ENCODE measurements around the gene TMEM179B. TPM values are rescaled to one million over a fixed set of nuclear protein-coding genes. Genes with fewer than 3 reads are reported as not detected.

TMEM179B gene
- total and polyA plus RNA-seq, 9 of the 15 experiments (the other 6 are each of a cell fraction or from before 2014, with no cell fraction given) = 27.7 to 105 (median 37.0) TPM

DNA sequence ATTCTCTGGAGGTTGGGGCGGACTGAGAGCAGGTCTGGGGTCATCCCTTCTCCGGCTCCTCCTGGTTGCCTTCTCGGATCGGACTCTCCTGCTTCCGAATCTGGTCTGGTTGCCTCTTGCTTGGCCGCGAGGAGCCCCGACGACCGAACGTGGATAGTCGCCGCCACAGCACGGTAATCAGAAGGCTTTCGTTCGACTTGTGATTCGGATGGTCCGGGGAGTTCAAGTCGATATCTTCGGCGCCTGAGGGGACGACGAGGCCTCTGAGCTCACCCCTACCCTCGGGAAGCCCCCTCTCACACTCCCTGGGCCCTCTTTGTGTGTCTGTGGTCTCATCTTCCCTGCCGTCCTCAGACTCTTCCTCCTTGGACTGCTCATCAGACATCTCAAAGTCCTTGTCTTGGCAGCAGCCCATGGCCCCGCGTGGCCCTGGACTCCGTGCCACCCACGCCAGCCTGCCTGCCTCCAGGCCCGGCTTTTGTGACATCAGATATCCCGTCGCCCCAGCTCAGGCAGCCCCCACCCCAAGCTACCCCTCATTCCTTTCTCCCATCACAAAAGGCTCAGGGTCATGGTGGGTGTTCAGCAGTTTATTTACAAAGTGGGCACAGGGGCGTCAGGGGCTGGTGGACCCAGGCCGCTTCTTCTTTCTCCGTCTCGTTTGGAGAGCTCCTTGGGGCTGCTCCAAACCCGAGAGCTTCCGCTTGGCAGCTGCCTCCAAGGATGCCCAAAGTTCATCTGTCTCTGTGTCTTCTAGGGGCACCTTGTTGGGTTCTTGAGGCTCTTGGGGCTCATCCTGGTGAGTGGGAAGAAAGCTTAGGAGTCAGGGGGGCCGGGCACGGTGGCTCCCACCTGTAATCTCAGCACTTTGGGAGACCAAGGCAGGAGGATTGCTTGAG is 45.4 kb downstream of the TMEM179B start, which contains the start of gene TEX54 (continued):
- TF ChIP-seq ZBTB8A (IDR thresholded peaks at IDR 0.05; ENCODE audit: partially characterized antibody) = no peak
- no peak for TF ChIP-seq FUS (optimal IDR thresholded peaks at IDR 0.05; ENCODE audit: low read depth, low read length)
- TF ChIP-seq, protein P1, sequence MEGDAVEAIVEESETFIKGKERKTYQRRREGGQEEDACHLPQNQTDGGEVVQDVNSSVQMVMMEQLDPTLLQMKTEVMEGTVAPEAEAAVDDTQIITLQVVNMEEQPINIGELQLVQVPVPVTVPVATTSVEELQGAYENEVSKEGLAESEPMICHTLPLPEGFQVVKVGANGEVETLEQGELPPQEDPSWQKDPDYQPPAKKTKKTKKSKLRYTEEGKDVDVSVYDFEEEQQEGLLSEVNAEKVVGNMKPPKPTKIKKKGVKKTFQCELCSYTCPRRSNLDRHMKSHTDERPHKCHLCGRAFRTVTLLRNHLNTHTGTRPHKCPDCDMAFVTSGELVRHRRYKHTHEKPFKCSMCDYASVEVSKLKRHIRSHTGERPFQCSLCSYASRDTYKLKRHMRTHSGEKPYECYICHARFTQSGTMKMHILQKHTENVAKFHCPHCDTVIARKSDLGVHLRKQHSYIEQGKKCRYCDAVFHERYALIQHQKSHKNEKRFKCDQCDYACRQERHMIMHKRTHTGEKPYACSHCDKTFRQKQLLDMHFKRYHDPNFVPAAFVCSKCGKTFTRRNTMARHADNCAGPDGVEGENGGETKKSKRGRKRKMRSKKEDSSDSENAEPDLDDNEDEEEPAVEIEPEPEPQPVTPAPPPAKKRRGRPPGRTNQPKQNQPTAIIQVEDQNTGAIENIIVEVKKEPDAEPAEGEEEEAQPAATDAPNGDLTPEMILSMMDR (IDR thresholded peaks at IDR 0.05 in 2 of 3, conservative IDR thresholded peaks at IDR 0.05 in 1 of 3; ENCODE audit: insufficient read depth in 2 of 3, low read depth in 1 of 3, low read length in 3 of 3) = no peak
- peak; percentile 33 for TF ChIP-seq POLR2B (IDR thresholded peaks at IDR 0.05; ENCODE audit: low read depth, partially characterized antibody)
- peak; percentile 12; the same call in 1 of the 2 replicates for TF ChIP-seq SUPT5H (IDR thresholded peaks at IDR 0.05)
- TF ChIP-seq WHSC1 (IDR thresholded peaks at IDR 0.05; ENCODE audit: low read length) = no peak
- no peak for TF ChIP-seq ZNF324 (CRISPR knock-in tag; IDR thresholded peaks at IDR 0.05)
- TF ChIP-seq XRCC5 (IDR thresholded peaks at IDR 0.05; ENCODE audit: low read depth, low read length) = 0 out of 2 replicates have a peak, but pooled peaks have one; percentile 26
- TF ChIP-seq FOSL1 (tag; conservative IDR thresholded peaks at IDR 0.05) = 0 out of 2 replicates have a peak, but pooled peaks have one; percentile 12
- peak in 1 of 2 experiments; percentile 13; a peak in 2 of 4 replicates for TF ChIP-seq SIN3A (IDR thresholded peaks at IDR 0.05; ENCODE audit: borderline replicate concordance in 2 of 2, control insufficient read depth in 1 of 2, low read depth in 2 of 2, low read length in 2 of 2)
- TF ChIP-seq RBBP5 (IDR thresholded peaks at IDR 0.05; ENCODE audit: borderline replicate concordance, insufficient read depth, low read length, poor library complexity, severe bottlenecking) = peak; percentile 69
- TF ChIP-seq, protein P2, sequence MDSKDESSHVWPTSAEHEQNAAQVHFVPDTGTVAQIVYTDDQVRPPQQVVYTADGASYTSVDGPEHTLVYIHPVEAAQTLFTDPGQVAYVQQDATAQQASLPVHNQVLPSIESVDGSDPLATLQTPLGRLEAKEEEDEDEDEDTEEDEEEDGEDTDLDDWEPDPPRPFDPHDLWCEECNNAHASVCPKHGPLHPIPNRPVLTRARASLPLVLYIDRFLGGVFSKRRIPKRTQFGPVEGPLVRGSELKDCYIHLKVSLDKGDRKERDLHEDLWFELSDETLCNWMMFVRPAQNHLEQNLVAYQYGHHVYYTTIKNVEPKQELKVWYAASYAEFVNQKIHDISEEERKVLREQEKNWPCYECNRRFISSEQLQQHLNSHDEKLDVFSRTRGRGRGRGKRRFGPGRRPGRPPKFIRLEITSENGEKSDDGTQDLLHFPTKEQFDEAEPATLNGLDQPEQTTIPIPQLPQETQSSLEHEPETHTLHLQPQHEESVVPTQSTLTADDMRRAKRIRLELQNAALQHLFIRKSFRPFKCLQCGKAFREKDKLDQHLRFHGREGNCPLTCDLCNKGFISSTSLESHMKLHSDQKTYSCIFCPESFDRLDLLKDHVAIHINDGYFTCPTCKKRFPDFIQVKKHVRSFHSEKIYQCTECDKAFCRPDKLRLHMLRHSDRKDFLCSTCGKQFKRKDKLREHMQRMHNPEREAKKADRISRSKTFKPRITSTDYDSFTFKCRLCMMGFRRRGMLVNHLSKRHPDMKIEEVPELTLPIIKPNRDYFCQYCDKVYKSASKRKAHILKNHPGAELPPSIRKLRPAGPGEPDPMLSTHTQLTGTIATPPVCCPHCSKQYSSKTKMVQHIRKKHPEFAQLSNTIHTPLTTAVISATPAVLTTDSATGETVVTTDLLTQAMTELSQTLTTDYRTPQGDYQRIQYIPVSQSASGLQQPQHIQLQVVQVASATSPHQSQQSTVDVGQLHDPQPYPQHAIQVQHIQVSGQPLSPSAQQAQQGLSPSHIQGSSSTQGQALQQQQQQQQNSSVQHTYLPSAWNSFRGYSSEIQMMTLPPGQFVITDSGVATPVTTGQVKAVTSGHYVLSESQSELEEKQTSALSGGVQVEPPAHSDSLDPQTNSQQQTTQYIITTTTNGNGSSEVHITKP (IDR thresholded peaks at IDR 0.05; ENCODE audit: partially characterized antibody) = peak; percentile 47
- TF ChIP-seq, protein P3, sequence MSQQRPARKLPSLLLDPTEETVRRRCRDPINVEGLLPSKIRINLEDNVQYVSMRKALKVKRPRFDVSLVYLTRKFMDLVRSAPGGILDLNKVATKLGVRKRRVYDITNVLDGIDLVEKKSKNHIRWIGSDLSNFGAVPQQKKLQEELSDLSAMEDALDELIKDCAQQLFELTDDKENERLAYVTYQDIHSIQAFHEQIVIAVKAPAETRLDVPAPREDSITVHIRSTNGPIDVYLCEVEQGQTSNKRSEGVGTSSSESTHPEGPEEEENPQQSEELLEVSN (IDR thresholded peaks at IDR 0.05; ENCODE audit: borderline replicate concordance in 1 of 2, extremely low read depth in 1 of 2, insufficient read depth in 1 of 2, insufficient read length in 1 of 2, low read depth in 1 of 2, low read length in 1 of 2, poor library complexity in 1 of 2, severe bottlenecking in 1 of 2) = peak in 1 of 2 experiments; percentile 32
- no peak for TF ChIP-seq NEUROD1 (IDR thresholded peaks at IDR 0.05; ENCODE audit: borderline replicate concordance, low read depth, low read length, partially characterized antibody)
- TF ChIP-seq ZNF76 (CRISPR knock-in tag; IDR thresholded peaks at IDR 0.05; ENCODE audit: borderline replicate concordance) = no peak
- TF ChIP-seq TEAD1 (CRISPR knock-in tag; IDR thresholded peaks at IDR 0.05) = peak in 1 of 2 experiments; percentile 70; a peak in 1 of 4 replicates
- TF ChIP-seq ZNF41 (CRISPR knock-in tag; conservative IDR thresholded peaks at IDR 0.05) = no peak
- 0 out of 2 replicates have a peak, but pooled peaks have one; percentile 49 for TF ChIP-seq MYNN (IDR thresholded peaks at IDR 0.05)
- TF ChIP-seq MYNN (CRISPR knock-in tag; IDR thresholded peaks at IDR 0.05) = no peak
- no peak for TF ChIP-seq IFI16 (CRISPR knock-in tag; IDR thresholded peaks at IDR 0.05)
